Ectodermal cell (in vitro differentiated cells): ENCODE data around the gene MIOX.

Experiments
- H3K27ac ChIP-seq: 2 replicates; pipeline ENCODE4 v1.7.0; 2013; ENCODE audit warnings: mild to moderate bottlenecking, low read depth, low read length; ENCODE audit not compliant: insufficient read depth, poor library complexity, severe bottlenecking
- H3K27me3 ChIP-seq: 2 replicates; pipeline ENCODE4 v1.7.0; 2013; ENCODE audit warnings: mild to moderate bottlenecking, low read length; ENCODE audit not compliant: insufficient read depth, control insufficient read depth, poor library complexity, severe bottlenecking
- H3K36me3 ChIP-seq: one replicate; pipeline ENCODE4 v1.7.0; 2013; ENCODE audit warnings: low read length; ENCODE audit not compliant: control insufficient read depth, insufficient read depth
- H3K4me1 ChIP-seq: one replicate; pipeline ENCODE4 v1.7.0; 2013; ENCODE audit warnings: low read length; ENCODE audit not compliant: control insufficient read depth, insufficient read depth
- H3K4me3 ChIP-seq: 2 replicates; pipeline ENCODE4 v1.7.0; 2013; ENCODE audit warnings: low read depth, low read length, control low read depth; ENCODE audit not compliant: insufficient read depth
- H3K9me3 ChIP-seq: 2 replicates; pipeline ENCODE4 v1.7.0; 2013; ENCODE audit warnings: mild to moderate bottlenecking, low read length, moderate library complexity; ENCODE audit not compliant: control insufficient read depth
- WGBS, 2 experiments: methylation state at CpG; one replicate each; pipeline ENCODE4 v1.1.7; 2013; ENCODE audit warnings: missing lambda C conversion rate in 2 of 2; 5-methylcytosine and 5-hydroxymethylcytosine counted together

The MIOX gene

GRCh38 chr22:50483106-50483505, 3.6 kb upstream of the MIOX start:
- H3K36me3 ChIP-seq = no peaks in the 10 kb centered on the region
- H3K4me3 ChIP-seq = no peak overlapping the region
- H3K9me3 ChIP-seq = no peaks in the 10 kb centered on the region
- peaks cover 36% of the 10 kb centered on the region for H3K27me3 ChIP-seq
- no peak overlapping the region for H3K27ac ChIP-seq
- H3K4me1 ChIP-seq = no peaks in the 10 kb centered on the region
- 92 to 95% methylated on average over 10 of the region's 10 CpGs for WGBS, 2 experiments

GRCh38 chr22:50483556-50483955, 3.1 kb upstream of the MIOX start:
- Histone ChIP-seq H3K27me3 (peaks cover 36% of the 10 kb centered on the region), H3K4me1 (no peaks in the 10 kb centered on the region), H3K36me3 (no peaks in the 10 kb centered on the region), H3K9me3 (no peaks in the 10 kb centered on the region), H3K4me3 (no peak overlapping the region), H3K27ac (no peak overlapping the region)
- 92 to 94% methylated on average over 8 of the region's 8 CpGs for WGBS, 2 experiments

GRCh38 chr22:50483977-50484853, 2.4 kb upstream of the MIOX start:
- WGBS, 2 experiments = 90 to 91% methylated on average over 31 of the region's 31 CpGs

GRCh38 chr22:50485221-50486131, 1.2 kb upstream of the MIOX start:
- Histone ChIP-seq H3K4me1 (no peaks in the 10 kb centered on the region), H3K27ac (no peak overlapping the region), H3K4me3 (no peak overlapping the region), H3K27me3 (peaks cover 18% of the 10 kb centered on the region), H3K9me3 (no peaks in the 10 kb centered on the region), H3K36me3 (no peaks in the 10 kb centered on the region)
- WGBS, 2 experiments = 85 to 88% methylated on average over 29 of the region's 29 CpGs

More at GRCh38 chr22:50483977-50484853, 2.4 kb upstream of the MIOX start:
- no peaks in the 10 kb centered on the region for H3K36me3 ChIP-seq
- no peak overlapping the region for H3K27ac ChIP-seq
- peaks cover 30% of the 10 kb centered on the region for H3K27me3 ChIP-seq
- no peak overlapping the region for H3K4me3 ChIP-seq
- no peaks in the 10 kb centered on the region for H3K9me3 ChIP-seq
- no peaks in the 10 kb centered on the region for H3K4me1 ChIP-seq

GRCh38 chr22:50487290-50488005, 789 bp downstream of the MIOX start:
- no peak overlapping the region for H3K27ac ChIP-seq
- H3K4me1 ChIP-seq = no peaks in the 10 kb centered on the region
- H3K36me3 ChIP-seq = no peaks in the 10 kb centered on the region
- 90 to 92% methylated on average over 23 of the region's 23 CpGs for WGBS, 2 experiments
- no peaks in the 10 kb centered on the region for H3K9me3 ChIP-seq
- H3K4me3 ChIP-seq = no peak overlapping the region
- H3K27me3 ChIP-seq = no peaks in the 10 kb centered on the region

- Histone ChIP-seq H3K4me3 (no peak overlapping the region), H3K36me3 (no peaks in the 10 kb centered on the region), H3K27ac (no peak overlapping the region), H3K4me1 (no peaks in the 10 kb centered on the region), H3K27me3 (no peaks in the 10 kb centered on the region), H3K9me3 (no peaks in the 10 kb centered on the region)
- 82 to 86% methylated on average over 18 of the region's 18 CpGs for WGBS, 2 experiments
Observed at GRCh38 chr22:50488006-50488677, 1.5 kb downstream of the MIOX start.

GRCh38 chr22:50488886-50489285, 2.2 kb downstream of the MIOX start:
- H3K4me3 ChIP-seq = no peak overlapping the region
- H3K4me1 ChIP-seq = no peaks in the 10 kb centered on the region
- H3K36me3 ChIP-seq = no peaks in the 10 kb centered on the region
- no peaks in the 10 kb centered on the region for H3K9me3 ChIP-seq
- 84% methylated on average over 19 of the region's 19 CpGs for WGBS, 2 experiments
- no peaks in the 10 kb centered on the region for H3K27me3 ChIP-seq
- no peak overlapping the region for H3K27ac ChIP-seq

- Histone ChIP-seq H3K36me3 (no peaks in the 10 kb centered on the region), H3K27me3 (no peaks in the 10 kb centered on the region), H3K4me1 (no peaks in the 10 kb centered on the region), H3K9me3 (no peaks in the 10 kb centered on the region), H3K27ac (no peak overlapping the region), H3K4me3 (no peak overlapping the region)
- WGBS, 2 experiments = 90 to 93% methylated on average over 31 of the region's 31 CpGs
Observed at GRCh38 chr22:50489363-50490243, 2.9 kb downstream of the MIOX start.
